ENCODE data around the gene SLC6A2.

The SLC6A2 gene

GRCh38 chr16:55647798-55648197 is 8.0 kb upstream of the SLC6A2 start:
- DNase-seq (ENCODE audit: low read depth, low spot score), result no peak

- no peak for DNase-seq (ENCODE audit: low read depth, low spot score)
Measured at GRCh38 chr16:55651841-55652824, 3.7 kb upstream of the SLC6A2 start.

DNA sequence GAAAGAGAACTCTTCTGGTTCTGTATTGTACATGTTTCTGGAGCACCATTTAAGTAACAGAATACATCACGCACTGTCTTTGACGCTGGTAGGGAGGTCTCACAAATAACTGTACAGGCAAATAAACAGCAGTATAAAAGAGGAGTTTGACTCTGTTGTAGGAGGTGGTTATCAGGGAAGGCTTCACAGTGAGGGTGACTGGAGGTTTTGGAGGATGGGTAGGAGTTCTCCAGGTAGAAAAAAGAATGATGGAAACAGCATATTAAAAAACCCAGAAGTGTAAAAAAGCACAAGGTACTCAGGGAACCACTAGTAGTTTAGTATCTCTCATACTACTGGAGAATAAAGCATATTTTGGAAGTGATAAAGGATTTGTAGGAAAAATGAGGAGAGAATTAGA is 2.7 kb upstream of the SLC6A2 start:
- DNase-seq (ENCODE audit: low read depth, low spot score), result no peak

GRCh38 chr16:55655381-55655896 is 349 bp upstream of the SLC6A2 start:
- no peak for DNase-seq (ENCODE audit: low read depth, low spot score)

- no peak for DNase-seq (ENCODE audit: low read depth, low spot score)
Measured at GRCh38 chr16:55656691-55657092, 904 bp downstream of the SLC6A2 start.

- no peak for DNase-seq (ENCODE audit: low read depth, low spot score)
Measured at GRCh38 chr16:55657616-55658015, 1.8 kb downstream of the SLC6A2 start.

- DNase-seq (ENCODE audit: low read depth, low spot score), result no peak
Measured at GRCh38 chr16:55658898-55659420, 3.2 kb downstream of the SLC6A2 start.

GRCh38 chr16:55660026-55660425 is 4.2 kb downstream of the SLC6A2 start:
- no peak for DNase-seq (ENCODE audit: low read depth, low spot score)

DNA sequence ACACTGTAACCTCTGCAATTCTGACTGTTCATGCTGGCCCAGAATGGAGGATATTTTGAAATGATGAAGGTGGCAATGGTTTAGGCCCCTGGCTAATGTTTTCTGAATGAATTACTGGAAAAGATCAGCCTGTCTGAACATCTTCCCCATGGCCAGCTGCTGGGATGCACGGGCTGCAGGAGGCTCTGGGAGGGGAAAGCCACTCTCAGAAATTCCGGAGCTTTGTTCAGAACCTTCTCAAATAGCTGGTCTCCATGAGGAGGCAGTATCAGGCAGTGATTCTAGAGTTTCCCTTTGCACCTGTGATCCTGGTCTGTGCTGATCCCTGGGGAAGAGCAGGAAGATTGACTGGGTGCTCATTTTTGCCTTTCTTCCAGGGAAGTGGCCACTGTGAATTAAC is 5.0 kb downstream of the SLC6A2 start:
- no peak for DNase-seq (ENCODE audit: low read depth, low spot score)

- no peak for DNase-seq (ENCODE audit: low read depth, low spot score)
Measured at GRCh38 chr16:55661941-55662643, 6.3 kb downstream of the SLC6A2 start.

- no peak for DNase-seq (ENCODE audit: low read depth, low spot score)
Measured at GRCh38 chr16:55662644-55663031, 6.8 kb downstream of the SLC6A2 start.

GRCh38 chr16:55663225-55663624 is 7.4 kb downstream of the SLC6A2 start:
- DNase-seq (ENCODE audit: low read depth, low spot score), result no peak

DNA sequence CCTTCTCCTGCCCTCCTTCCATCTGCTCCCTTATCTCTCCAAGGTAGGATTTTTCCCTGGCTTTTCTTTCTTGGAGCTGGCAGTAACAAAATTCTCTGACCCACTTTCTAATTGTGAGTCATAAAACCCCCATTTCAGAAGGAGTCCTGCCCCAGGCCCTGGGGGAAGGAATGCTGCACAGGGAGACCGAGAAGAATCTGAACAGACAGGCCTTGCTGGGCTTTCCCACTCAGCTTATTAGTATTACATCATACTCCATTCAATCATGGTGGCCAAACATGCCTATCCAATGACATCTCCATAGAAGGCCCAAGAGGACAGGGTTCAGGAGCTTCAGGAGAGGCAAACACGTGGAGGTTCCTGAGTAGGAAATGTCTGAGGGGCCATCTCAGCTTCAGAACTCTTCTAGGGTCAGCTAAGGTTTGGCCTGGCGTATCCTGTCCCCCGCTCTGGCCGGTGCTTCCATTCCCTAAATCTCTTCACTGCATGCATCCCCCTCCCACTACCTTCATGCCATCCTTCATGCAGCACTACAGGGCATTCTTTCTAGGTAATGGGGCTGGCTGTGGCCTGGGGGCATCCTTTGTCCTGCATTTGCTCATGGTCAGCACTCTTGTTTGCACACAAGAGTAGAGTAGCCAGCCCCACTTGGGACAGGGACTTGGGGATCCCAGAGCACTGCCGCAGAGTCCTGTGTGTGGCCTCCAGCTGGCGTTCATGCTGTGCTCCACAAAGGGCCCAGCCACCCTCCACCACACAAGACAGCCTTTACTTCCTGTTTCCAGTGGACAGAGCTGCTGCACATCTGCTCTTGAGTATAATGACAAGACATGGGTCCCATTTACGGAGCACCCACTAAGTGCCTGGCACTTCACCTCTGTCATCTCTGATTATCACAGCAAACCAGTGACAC is 8.2 kb downstream of the SLC6A2 start:
- DNase-seq (ENCODE audit: low read depth, low spot score), result no peak

DNA sequence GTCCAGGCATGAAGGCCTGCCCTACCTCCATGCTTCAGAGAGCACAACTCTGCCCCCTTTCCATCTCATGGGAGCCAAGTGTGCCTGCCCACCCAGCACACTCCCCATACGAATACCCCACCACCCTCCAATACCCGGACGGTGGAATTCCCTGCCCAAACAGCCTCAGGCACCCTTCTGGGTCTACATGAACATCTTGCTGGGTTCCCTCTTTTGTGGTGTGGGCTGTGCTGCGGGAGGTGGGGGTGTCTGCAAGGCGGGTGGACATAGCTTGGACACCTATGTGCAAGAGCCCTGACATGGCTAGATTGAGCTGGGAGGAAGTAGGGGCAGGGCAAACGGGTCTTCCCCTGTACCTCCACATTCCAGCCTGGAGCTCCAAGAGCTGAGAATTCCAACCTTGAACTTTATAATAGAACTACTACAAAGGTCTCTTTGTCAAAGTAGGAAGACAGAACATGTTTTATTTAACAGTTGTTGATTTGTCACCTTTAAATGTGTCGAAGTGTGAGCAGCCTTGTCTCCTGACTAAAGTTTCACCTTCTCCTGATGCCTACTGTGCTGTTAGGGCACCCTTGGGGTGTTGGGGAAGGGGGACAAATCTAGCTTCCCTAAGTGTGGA is 9.1 kb downstream of the SLC6A2 start:
- no peak for DNase-seq (ENCODE audit: low read depth, low spot score)

DNA sequence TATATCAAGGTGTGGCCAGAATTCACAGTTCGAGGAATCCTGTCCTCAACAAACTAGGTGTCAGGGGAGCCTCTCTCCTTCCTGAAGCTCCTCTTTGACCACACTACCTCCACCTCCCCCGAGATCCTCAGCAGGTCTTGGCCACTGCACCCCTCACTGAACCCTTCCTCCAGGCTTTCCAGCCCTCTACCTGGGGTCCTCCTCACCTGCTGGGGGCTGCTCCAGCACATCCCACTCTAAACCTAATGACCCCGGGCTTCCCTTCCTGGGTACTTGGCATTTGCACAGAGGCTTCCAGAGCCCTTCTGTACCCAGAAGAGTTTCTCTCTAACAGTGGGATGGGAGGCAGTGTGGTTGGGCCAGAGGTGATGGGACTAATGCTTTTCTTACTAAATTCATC is 9.7 kb downstream of the SLC6A2 start:
- no peak for DNase-seq (ENCODE audit: low read depth, low spot score)

DNA sequence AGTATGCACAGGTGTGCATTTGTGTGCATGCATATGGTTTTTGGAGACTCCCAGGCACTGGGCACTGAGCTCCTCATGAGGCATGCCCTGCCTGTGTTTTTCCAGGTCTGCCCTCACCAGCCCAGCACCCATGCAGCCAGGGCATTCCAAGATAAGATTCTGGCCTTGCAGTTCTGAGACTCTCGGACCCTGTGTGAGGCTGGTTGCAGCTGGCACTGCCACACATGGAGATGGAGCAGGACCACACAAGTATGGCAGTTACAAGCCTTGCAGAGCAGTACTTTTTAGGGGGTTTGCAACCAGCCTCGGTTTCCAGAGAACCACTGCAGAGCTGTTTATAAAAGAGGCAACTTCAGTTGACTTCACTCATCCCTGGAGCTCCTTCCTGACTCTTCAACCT is 10.2 kb downstream of the SLC6A2 start:
- DNase-seq (ENCODE audit: low read depth, low spot score), result no peak

DNA sequence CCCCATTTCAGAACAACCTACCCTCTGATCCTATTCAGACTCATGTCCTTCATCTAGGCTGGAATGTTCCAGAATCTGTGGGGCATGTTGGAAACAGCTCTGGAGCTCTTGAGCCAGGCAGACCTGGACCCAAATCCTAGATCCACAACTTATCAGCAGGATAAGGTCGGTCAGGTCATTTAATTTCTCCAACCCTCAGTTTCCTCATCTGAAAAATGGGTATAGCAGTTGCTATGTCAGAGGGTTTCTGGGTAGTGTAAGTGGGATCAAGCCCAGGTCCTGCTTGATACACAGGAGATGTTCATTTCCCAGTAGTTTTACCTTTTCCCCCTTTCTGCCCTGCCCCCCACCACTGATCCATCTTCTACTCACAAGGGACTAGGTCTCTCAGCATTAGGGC is 12.0 kb downstream of the SLC6A2 start:
- no peak for DNase-seq (ENCODE audit: low read depth, low spot score)

DNA sequence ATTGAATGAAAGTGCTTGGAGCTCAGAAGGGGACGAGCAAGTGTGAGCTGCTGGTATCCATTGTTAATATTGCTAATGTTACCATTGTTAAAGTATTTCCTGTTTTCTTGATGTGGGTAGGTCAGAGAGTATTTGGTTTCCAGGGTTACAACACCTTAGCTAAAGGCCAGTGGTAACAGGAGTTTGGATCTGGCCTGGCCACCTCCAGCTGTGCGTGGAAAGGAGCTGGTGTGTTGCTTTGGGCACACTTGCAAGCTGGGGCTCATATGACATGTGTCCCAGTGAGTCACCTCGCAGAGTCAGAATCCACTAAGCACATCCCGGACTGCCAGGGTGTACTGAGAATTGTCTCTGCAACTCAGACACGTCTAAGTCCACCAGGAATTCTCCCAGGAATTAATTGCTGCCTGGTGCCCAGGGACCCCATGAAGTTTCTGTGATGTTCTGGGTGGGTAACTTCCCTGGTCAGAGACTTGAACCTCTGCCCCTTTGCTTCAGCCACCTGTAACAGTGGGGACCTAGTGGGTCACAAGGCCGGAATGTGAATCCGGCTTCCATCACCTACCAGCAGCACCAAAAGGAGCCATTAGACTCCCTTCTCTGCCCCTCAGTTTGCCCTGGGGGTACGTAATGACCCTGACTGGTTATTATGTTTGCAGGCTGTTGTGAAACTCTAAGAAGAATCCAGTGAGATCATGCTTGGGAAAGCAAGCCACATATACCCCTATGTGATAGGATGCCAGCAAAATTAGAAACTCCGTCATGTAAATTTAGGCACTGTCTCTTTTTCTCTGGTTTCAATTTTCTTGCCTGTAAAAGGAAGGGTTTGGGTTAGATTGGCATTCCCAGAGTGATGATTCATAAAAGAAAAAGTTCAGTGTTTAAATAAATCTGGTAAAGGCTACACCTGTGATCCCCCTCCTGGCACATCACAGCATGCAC is 12.8 kb downstream of the SLC6A2 start:
- no peak for DNase-seq (ENCODE audit: low read depth, low spot score)

DNA sequence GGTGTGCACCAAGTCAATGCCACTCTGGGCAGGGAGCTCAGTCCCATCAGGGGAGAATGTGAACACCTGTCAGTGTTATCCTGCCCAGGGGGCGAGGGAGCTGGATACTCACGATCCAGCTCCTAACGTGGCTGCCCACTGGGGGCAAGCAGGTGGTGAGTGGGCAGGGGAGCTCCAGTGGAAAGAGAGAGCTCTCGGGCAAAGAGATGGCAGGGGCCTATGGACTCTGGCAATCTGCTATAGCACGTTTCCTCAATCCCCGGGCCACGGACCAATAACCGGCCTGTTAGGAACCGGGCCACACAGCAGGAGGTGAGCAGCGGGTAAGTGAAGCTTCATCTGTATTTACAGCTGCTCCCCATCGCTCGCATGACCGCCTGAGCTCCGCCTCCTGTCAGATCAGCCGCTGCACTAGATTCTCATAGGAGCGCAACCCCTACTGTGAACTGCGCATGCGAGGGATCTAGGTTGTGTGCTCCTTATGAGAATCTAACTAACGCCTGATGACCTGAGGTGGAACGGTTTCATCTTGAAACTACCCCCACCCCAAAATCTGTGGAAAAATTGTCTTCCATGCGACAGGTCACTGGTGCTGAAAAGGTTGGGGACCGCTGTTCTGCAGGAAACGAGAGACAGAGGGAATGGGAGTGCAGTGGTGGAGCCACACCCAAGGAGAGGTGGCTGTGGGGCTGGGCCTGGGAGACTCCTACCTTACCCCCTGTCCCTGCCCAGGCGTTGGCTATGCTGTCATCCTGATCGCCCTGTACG is 15.6 kb downstream of the SLC6A2 start:
- DNase-seq (ENCODE audit: low read depth, low spot score), result no peak

All from iPS DF 19.7 (cell line).